Right lobe of liver (tissue), 6 donors: ENCODE results near the gene SSC5D. TPM values are rescaled to one million over a fixed set of nuclear protein-coding genes. Genes with fewer than 3 reads are reported as not detected.

Experiments used
- ATAC-seq, 4 donors: fragments of 200-7000 bp; cut with Tn5 transposase; one replicate each; pipeline ENCODE4 v1.9.1; 2020; ENCODE audit warnings: mild to moderate bottlenecking in 4 of 4, moderate library complexity in 4 of 4
- DNase-seq, 3 donors: peaks; one replicate each; pipeline ENCODE4 v3.0.0-alpha.2; 2020
- H3K27ac ChIP-seq, 3 donors: fragments of 200-600 bp; one replicate each; pipeline ENCODE4 v1.8.0; 2022
- H3K27me3 ChIP-seq, 2 donors: fragments of 200-600 bp; one replicate each; pipeline ENCODE4 v1.8.0; 2022
- H3K36me3 ChIP-seq, 4 donors: fragments of 200-600 bp; sonication (generic) in 1 of 4; one replicate each; pipeline versions ENCODE4 v1.5.1 to v1.8.0; 2017 to 2022; ENCODE audit warnings: control low read depth in 1 of 4
- H3K4me1 ChIP-seq, 4 donors: fragments of 200-600 bp; sonication (generic) in 1 of 4; one replicate each; pipeline versions ENCODE4 v1.5.1 to v1.8.0; 2017 to 2022; ENCODE audit warnings: control low read depth in 1 of 4
- H3K4me3 ChIP-seq, 3 donors: fragments of 200-600 bp; one replicate each; pipeline ENCODE4 v1.8.0; 2022
- H3K9me3 ChIP-seq, 4 donors: fragments of 200-600 bp; sonication (generic) in 1 of 4; one replicate each; pipeline versions ENCODE4 v1.5.1 to v1.8.0; 2017 to 2022; ENCODE audit warnings: control low read depth in 1 of 4
- POLR2A ChIP-seq: fragments of 450-650 bp; IDR thresholded peaks from one replicate; pipeline ENCODE4 v1.6.1; 2017; ENCODE audit warnings: antibody characterized with exemption, mild to moderate bottlenecking
- WGBS: methylation state at CpG from one replicate; pipeline ENCODE4 v1.1.6; 2018; ENCODE audit warnings: low coverage, low lambda C conversion rate; ENCODE audit not compliant: insufficient coverage; ENCODE audit errors: missing lambda C conversion rate; 5-methylcytosine and 5-hydroxymethylcytosine counted together
- intact Hi-C, 2 donors: fragments of 100-400 bp; cut with DNase I; formaldehyde crosslinking; loops; one replicate each; pipeline versions ENCODE4 v1.11.2 to v1.14.1; 2022
- long read RNA-seq: library from polyadenylated mRNA; unstranded; transcript quantifications from one replicate; pipeline ENCODE4 v2.0.0, GENCODE V29; 2019
- total RNA-seq, 6 experiments: library from RNA; depleted of rRNA in 2 of 6; stranded (reverse); fragments of >200 nt in 2 of 6; fragmentation: NEBNext Ultra II Directional in 3 of 6; extraction: Animal tissue kit (Norgen Biotek cat#: 25700) in 3 of 6; gene quantifications; one replicate each; pipeline versions ENCODE4 v1.1.0 to v1.2.4, GENCODE V29; 2016 to 2023
- TF ChIP-seq, protein P1 (sequence below), 4 donors: fragments of 200-600 bp in 3 of 4; fragments of 450-650 bp in 1 of 4; IDR thresholded peaks; one replicate each; pipeline versions ENCODE4 v1.5.1 to v1.8.0; 2016 to 2022; ENCODE audit warnings: antibody characterized with exemption in 4 of 4, mild to moderate bottlenecking in 2 of 4
- donor health status: DM: no; HTN: yes; CAD: no.
- donor health status: DM: no; HTN: no; CAD: no.
- donor health status: DM: no; HTN: no; CAD: no.
- donor health status: DM: no; HTN: yes; CAD: no.
- donor health status: DM: no; HTN: yes; CAD: no.

SSC5D gene
- total RNA-seq = 1 to 10 TPM in 4 of 6 experiments, under 1 TPM in 2; 0.35 to 1.6 (median 1.2) TPM
- long read RNA-seq = 0 reads

DNA sequence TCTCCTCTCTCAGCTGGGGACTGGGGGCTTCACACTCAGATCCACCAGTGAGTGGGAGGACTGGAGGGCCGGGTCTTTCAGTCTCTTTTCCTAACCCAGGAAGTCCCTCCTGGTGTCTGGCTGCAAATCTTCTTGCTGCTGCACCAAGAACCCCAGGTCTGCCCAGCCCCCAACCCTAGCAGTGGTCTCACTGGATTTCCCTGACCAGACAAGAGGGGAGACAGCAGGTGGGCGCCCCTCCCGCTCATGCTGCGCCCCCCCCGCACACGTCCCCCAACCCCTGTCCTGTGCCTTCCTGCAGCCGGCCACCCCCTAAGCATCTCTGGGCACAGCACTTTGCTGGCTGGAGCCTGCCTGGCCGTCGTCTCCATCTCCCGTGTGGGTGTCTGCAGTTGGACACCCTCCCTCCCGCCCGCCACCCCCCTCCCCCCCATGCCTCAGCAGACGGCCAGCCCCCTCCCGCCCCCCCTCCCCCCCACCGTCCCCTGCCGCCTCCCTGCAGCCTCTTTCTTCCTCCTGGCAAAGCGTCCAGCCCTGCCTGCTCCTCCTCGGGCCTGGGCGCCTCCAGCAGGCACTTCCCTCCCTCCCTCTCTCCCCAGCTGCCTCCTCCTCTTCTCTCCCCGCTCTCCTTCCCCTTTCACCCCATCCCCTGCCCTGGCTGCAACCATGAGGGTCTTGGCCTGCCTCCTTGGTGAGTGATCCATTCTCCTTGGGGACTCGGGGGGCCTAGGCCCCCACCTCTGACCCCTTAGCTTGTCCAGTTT is at the start of gene SSC5D:
Gene SSC5D, plus strand, starts transcription at position 513 of the 764 bp plus-strand sequence. Its CDS starts 154 bp downstream, at position 667.
- Histone ChIP-seq H3K4me3 (no peak within 1 kb of the TSS), H3K27me3 (no peaks in the 10 kb centered on the region), H3K9me3 (no peaks in the 10 kb centered on the region), H3K27ac (peak within 1 kb of the TSS in 2 of 3 donors; percentile 33 to 38), H3K4me1 (peaks cover 0 to 6% (median 0%) of the 10 kb centered on the region in 4 donors), H3K36me3 (peaks cover 0 to 3% (median 0%) of the 10 kb centered on the region in 4 donors)
- intact Hi-C loops = no loop called here
- 8% methylated on average over 8 of the region's 21 CpGs for WGBS
- no peak for ATAC-seq
- TF ChIP-seq, protein P1, sequence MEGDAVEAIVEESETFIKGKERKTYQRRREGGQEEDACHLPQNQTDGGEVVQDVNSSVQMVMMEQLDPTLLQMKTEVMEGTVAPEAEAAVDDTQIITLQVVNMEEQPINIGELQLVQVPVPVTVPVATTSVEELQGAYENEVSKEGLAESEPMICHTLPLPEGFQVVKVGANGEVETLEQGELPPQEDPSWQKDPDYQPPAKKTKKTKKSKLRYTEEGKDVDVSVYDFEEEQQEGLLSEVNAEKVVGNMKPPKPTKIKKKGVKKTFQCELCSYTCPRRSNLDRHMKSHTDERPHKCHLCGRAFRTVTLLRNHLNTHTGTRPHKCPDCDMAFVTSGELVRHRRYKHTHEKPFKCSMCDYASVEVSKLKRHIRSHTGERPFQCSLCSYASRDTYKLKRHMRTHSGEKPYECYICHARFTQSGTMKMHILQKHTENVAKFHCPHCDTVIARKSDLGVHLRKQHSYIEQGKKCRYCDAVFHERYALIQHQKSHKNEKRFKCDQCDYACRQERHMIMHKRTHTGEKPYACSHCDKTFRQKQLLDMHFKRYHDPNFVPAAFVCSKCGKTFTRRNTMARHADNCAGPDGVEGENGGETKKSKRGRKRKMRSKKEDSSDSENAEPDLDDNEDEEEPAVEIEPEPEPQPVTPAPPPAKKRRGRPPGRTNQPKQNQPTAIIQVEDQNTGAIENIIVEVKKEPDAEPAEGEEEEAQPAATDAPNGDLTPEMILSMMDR (IDR thresholded peaks at IDR 0.05) = no peak
- TF ChIP-seq POLR2A = no peak
- DNase-seq = no peak

DNA sequence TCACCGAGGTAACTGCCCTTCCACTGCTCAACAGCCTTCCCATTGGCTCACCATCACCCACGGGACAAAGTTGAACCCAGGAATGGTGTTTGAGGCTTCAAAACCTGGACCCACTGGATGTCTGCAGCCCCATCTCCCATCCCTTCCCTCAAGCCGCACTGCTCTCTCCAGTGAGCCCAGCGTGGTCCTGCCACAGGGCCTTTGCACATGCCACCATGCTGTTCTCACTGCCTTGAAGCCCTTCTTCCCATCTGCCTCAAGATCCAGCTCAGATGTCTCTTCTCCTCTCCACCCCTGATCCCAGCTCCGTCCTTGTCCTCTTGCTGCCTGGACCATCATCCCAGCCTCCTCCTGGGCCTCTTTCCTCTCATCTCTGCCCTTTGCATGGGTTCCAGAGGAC is 49.2 kb upstream of the SSC5D start:
- ATAC-seq (no peak), DNase-seq (no peak)
- WGBS = 91% methylated on average over 3 of the region's 5 CpGs
- Histone ChIP-seq H3K27me3 (peaks cover 0 to 10% of the 10 kb centered on the region in 2 donors), H3K36me3 (no peaks in the 10 kb centered on the region), H3K4me3 (no peak overlapping the region), H3K4me1 (no peaks in the 10 kb centered on the region), H3K27ac (no peak overlapping the region), H3K9me3 (no peaks in the 10 kb centered on the region)
- intact Hi-C loops = no loop called here
- TF ChIP-seq POLR2A = no peak
- TF ChIP-seq, protein P1 (IDR thresholded peaks at IDR 0.05) = no peak

DNA sequence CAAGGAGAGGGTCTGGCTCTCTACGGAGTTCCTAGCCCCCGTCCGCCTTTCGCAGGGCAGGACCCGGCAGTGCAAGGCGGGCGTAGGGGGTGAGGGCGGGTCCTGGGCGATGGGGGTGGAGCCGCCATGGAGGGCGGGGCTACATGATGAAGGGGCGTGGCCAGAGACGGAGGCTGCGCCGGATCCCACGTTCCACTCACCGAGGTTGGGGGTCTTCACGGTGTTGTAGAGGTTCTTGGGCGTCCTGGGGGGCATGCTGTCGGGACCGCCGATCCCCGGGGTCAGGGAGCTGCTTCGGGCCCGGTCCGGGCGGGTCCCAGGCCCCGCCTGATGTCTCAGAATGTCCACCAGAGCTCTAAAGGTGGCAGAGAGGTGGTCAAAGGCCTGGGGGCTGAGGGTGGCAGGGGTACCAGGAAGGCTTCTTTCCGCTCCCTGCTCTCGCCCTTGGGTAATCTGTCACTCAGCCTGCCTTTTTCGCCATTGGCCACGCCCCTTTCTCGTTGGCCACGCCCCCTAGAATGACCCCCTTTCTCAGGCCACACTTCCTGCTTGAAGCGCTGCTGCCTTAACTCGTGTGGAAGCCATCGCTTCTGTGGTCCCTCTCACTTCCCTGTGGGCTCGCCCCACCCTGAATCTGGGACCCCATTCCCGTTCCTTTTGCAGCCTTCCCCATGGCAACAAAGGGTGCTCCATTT is 47.7 kb upstream of the SSC5D start:
- no peaks in the 10 kb centered on the region for H3K4me1 ChIP-seq
- TF ChIP-seq POLR2A = no peak
- TF ChIP-seq, protein P1 (IDR thresholded peaks at IDR 0.05) = no peak
- no peak overlapping the region for H3K4me3 ChIP-seq
- H3K36me3 ChIP-seq = no peaks in the 10 kb centered on the region
- peaks cover 0 to 10% of the 10 kb centered on the region in 2 donors for H3K27me3 ChIP-seq
- intact Hi-C loops = no loop called here
- no peaks in the 10 kb centered on the region for H3K9me3 ChIP-seq
- ATAC-seq = no peak
- WGBS = 8% methylated on average over 25 of the region's 39 CpGs
- H3K27ac ChIP-seq = no peak overlapping the region
- DNase-seq = peak in 1 of 3 donors; percentile 40

DNA sequence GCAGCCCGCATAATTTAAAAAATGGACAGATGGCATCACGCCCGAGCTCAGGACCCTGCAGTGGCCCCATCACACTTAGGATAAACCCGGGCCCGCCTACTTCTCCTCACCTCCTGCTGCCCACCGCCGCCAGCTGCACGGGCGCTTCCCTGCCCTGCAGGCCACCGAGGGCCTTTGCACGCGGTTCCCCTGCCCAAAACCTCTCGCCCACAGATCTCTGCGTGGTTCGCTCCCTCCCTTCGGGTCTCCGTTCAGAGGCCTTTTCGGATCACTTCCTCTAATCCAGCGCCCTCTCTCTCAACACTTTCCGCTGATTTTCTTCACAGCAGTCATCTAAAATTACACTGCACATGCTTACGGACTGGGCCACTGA is 46.9 kb upstream of the SSC5D start:
- H3K36me3 ChIP-seq = no peaks in the 10 kb centered on the region
- intact Hi-C loops = no loop called here
- H3K4me1 ChIP-seq = no peaks in the 10 kb centered on the region
- 5% methylated on average over 19 of the region's 21 CpGs for WGBS
- no peaks in the 10 kb centered on the region for H3K9me3 ChIP-seq
- TF ChIP-seq POLR2A = no peak
- TF ChIP-seq, protein P1 (IDR thresholded peaks at IDR 0.05) = no peak
- no peak overlapping the region for H3K4me3 ChIP-seq
- DNase-seq = no peak
- H3K27ac ChIP-seq = no peak overlapping the region
- no peak for ATAC-seq
- peaks cover 0 to 10% of the 10 kb centered on the region in 2 donors for H3K27me3 ChIP-seq
